Heart right ventricle (tissue), 16 donors: ENCODE data around the gene PTPN2. TPM values are rescaled to one million over a fixed set of nuclear protein-coding genes. Genes with fewer than 3 reads are reported as not detected.
"Not testable (repeated sequence)": the region's sequence is repeated elsewhere in the genome, so short reads cannot be mapped to it uniquely, and the experiment has no call there.

Source experiments
- ATAC-seq, 8 donors: fragments of 200-7000 bp; cut with Tn5 transposase; one replicate each; pipeline ENCODE4 v1.9.1; 2020; ENCODE audit warnings: mild to moderate bottlenecking in 8 of 8, moderate library complexity in 8 of 8, moderate number of reproducible peaks in 1 of 8
- DNase-seq, 2 donors: peaks; one replicate each; pipeline ENCODE4 v3.0.0-alpha.2; 2020
- H3K27ac ChIP-seq, 10 donors: fragments of 200-600 bp; sonication (generic) in 2 of 10; one replicate each; pipeline versions ENCODE4 v1.5.0 to v1.8.0; 2020 to 2022; ENCODE audit warnings: mild to moderate bottlenecking in 3 of 10
- H3K27me3 ChIP-seq, 7 donors: fragments of 200-600 bp; one replicate each; pipeline ENCODE4 v1.8.0; 2021 to 2022; ENCODE audit warnings: mild to moderate bottlenecking in 2 of 7
- H3K36me3 ChIP-seq, 9 donors: fragments of 200-600 bp; sonication (generic) in 1 of 9; one replicate each; pipeline versions ENCODE4 v1.5.0 to v1.8.0; 2020 to 2022; ENCODE audit warnings: mild to moderate bottlenecking in 2 of 9
- H3K4me1 ChIP-seq, 9 donors: fragments of 200-600 bp; sonication (generic) in 1 of 9; one replicate each; pipeline versions ENCODE4 v1.5.0 to v1.8.0; 2020 to 2022; ENCODE audit warnings: mild to moderate bottlenecking in 4 of 9
- H3K4me3 ChIP-seq, 10 donors: fragments of 200-600 bp; sonication (generic) in 2 of 10; one replicate each; pipeline versions ENCODE4 v1.5.0 to v1.8.0; 2020 to 2022; ENCODE audit warnings: mild to moderate bottlenecking in 7 of 10, moderate library complexity in 2 of 10
- H3K9me3 ChIP-seq, 11 donors: fragments of 200-600 bp in 10 of 11; sonication (generic) in 2 of 11; one replicate each; pipeline versions ENCODE4 v1.5.0 to v1.8.0; 2013 to 2022; ENCODE audit warnings: mild to moderate bottlenecking in 2 of 11, control low read depth in 1 of 11, moderate library complexity in 1 of 11
- CTCF ChIP-seq, 9 donors: fragments of 200-600 bp; sonication (generic) in 2 of 9; IDR thresholded peaks; one replicate each; pipeline versions ENCODE4 v1.5.0 to v1.8.0; 2021 to 2022; ENCODE audit warnings: antibody characterized with exemption in 9 of 9, mild to moderate bottlenecking in 5 of 9, moderate library complexity in 1 of 9
- WGBS, 2 donors: extraction: QIAGEN DNeasy Blood & Tissue Kit; methylation state at CpG; one replicate each; pipeline ENCODE4 v1.1.7; 2013; ENCODE audit warnings: inconsistent platforms in 1 of 2; 5-methylcytosine and 5-hydroxymethylcytosine counted together
- intact Hi-C, 10 donors: fragments of 100-400 bp; cut with DNase I; formaldehyde crosslinking; loops; one replicate each; pipeline versions ENCODE4 v1.11.1 to v1.14.2; 2022
- polyA plus RNA-seq, 2 donors: library from polyadenylated mRNA; stranded (reverse); fragments of 200-250 nt; gene quantifications; one replicate each; pipeline ENCODE4 v1.2.3, GENCODE V29; 2013
- total RNA-seq, 10 donors: library from RNA; stranded (reverse); fragmentation: NEBNext Ultra II Directional in 3 of 10; extraction: Animal tissue kit (Norgen Biotek cat#: 25700) in 3 of 10; gene quantifications; one replicate each; pipeline versions ENCODE4 v1.2.1 to v1.2.4, GENCODE V29; 2021 to 2023
- donor health status: Arrhythmogenic right ventricular cardiomyopathy.
- donor health status: ischemic (EF 13 %, LVEDD 7.1; RV severe dilation, severe dysfunction).
- donor health status: healthy with polysubstance abuse.
- donor health status: DM: no; HTN: yes; CAD: no.
- donor health status: DM: no; HTN: no; CAD: no.
- donor health status: ischemic (EF 25% LVEDD 6.9; RV normal size, moderate dysfunction).
- donor health status: ischemic (EF 25% LVEDD 5.7; RV mildly dilated, moderate dysfunction).
- donor health status: healthy.
- donor health status: DM: yes; HTN: yes; CAD: no.
- donor health status: Ischemic cardiomyopathy.
- donor health status: ischemic (EF 35%, LVEDD 5.7; RV mildly dilated, moderate dysfunction).
- donor health status: nonischemic (EF 11% LVEDD 7.7; RV severe dilation, severe dysfunction).
- donor health status: DM: yes; HTN: yes; CAD: no.
- donor health status: PGD.
- donor health status: ischemic (EF 29% LVEDD 5.4; RV normal size, mild dysfunction).
- donor health status: nonischemic (EF 23%, LVEDD 6.1; RV moderate dilation, normal function).

The PTPN2 gene
- total and polyA plus RNA-seq, 12 donors: 10.5 to 19.5 (median 13.5) TPM

DNA sequence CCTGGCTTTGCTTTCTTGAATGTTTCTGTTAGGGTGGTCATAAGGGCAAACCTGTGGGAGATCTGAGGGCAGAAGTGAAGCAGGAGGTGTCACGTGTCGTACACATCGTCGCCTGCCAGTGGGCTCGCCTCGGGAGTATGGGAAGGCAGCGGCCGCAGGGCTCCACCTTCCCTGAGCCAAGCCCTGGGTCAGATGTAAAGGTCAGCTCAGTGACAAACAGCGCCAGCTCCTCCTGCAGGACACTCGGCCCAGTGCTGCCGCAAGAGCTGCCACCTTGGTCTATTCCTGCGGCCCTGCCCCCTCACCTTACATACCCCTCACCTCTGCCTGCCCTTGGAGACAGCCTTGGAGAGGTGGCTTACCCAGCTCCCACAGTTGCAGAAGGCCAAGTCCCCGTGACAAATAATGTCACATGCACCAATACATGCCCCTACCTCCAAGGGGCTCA lies 117.0 kb downstream of the PTPN2 start:
- Histone ChIP-seq H3K9me3 (no peaks in the 10 kb centered on the region), H3K27me3 (peaks cover 0 to 4% (median 0%) of the 10 kb centered on the region in 7 donors), H3K27ac (no peak overlapping the region), H3K4me3 (no peak overlapping the region), H3K4me1 (no peaks in the 10 kb centered on the region), H3K36me3 (no peaks in the 10 kb centered on the region)
- no peak for TF ChIP-seq CTCF (IDR thresholded peaks at IDR 0.05)
- WGBS, 2 donors: 33 to 37% methylated on average over 13 of the region's 13 CpGs
- intact Hi-C loops: no loop called here
- ATAC-seq: no peak
- DNase-seq: no peak

- no peaks in the 10 kb centered on the region for H3K4me1 ChIP-seq
- DNase-seq (no peak), ATAC-seq (no peak)
- H3K36me3 ChIP-seq: no peaks in the 10 kb centered on the region
- no peak overlapping the region for H3K27ac ChIP-seq
- peaks cover 0 to 4% (median 0%) of the 10 kb centered on the region in 7 donors for H3K27me3 ChIP-seq
- no peak overlapping the region for H3K4me3 ChIP-seq
- H3K9me3 ChIP-seq: no peaks in the 10 kb centered on the region
- 82 to 88% methylated on average over 11 of the region's 11 CpGs for WGBS, 2 donors
- intact Hi-C loops: no loop called here
- no peak for TF ChIP-seq CTCF (IDR thresholded peaks at IDR 0.05)
Measured at GRCh38 chr18:12765586-12765985, 118.5 kb downstream of the PTPN2 start.

DNA sequence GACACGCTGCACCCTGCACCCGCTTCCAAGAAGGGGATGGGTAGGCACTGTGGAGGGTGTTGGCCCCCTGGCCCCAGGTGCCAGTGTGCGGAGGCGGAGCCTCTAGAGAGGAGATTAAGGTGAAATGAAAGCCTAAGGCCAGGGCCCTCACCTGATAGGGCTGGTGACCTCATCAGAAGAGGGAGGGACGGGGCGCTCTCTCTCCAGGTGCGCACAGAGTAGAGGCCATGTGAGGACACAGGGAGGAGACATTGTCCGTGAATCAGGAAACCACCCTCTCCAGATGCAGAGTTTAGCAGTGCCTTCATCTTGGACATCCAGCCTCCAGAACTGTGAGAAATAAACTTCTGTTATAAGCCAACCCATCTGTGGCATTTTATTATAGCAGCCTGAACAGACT lies 118.9 kb downstream of the PTPN2 start:
- H3K4me3 ChIP-seq: no peak overlapping the region
- intact Hi-C loops: no loop called here
- no peak for DNase-seq
- TF ChIP-seq CTCF (IDR thresholded peaks at IDR 0.05): no peak
- H3K27me3 ChIP-seq: peaks cover 0 to 4% (median 0%) of the 10 kb centered on the region in 7 donors
- H3K36me3 ChIP-seq: no peaks in the 10 kb centered on the region
- 83 to 86% methylated on average over 8 of the region's 8 CpGs for WGBS, 2 donors
- no peak overlapping the region for H3K27ac ChIP-seq
- no peaks in the 10 kb centered on the region for H3K9me3 ChIP-seq
- ATAC-seq: no peak
- H3K4me1 ChIP-seq: no peaks in the 10 kb centered on the region

DNA sequence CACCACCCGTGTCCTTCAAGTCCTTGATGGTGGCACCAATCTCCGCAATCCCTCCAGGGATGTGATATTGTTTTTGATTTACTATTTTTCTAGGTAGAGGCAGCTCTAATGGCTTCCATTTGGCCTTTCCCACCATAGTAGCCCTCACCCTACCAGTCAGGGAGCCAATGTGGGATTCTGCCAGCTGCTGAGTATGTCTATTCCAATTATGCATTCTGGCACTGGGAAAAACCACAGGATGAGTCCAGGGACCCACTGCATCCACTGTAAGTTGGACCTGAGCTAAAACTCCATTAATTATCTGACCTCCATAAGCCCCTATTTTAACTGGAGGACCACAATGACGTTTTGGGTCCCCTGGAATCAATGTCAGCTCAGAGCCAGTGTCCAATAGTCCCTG lies 125.5 kb downstream of the PTPN2 start:
- intact Hi-C loops, ATAC-seq, H3K36me3 ChIP-seq, H3K27me3 ChIP-seq, H3K27ac ChIP-seq, DNase-seq, H3K9me3 ChIP-seq, H3K4me1 ChIP-seq, H3K4me3 ChIP-seq: not testable (repeated sequence)
- 80 to 83% methylated on average over 3 of the region's 3 CpGs for WGBS, 2 donors

DNA sequence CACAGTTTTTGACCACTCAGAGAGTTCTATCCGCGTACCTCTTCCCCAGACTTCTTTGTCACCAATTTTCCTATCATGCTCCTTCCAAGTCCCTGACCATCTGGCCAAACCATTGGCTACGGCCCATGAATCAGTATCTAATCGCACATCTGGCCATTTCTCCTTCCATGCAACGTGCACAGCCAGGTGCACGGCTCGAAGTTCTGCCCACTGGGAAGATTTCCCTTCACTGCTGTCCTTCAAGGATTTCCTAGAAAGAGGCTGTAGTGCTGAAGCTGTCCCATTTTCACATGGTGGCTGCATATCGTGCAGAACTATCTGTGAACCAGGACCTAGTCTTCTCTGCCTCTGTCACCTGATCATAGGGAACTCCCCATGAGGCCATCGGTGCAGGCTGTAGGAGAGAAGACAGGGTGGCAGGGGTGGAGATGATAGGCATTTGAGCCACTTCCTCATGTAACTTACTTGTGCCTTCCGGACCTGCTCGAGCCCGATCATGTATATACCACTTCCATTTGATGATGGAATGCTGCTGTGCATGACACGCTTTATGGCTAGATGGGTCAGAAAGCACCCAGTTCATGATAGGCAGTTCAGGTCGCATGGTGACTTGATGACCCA lies 127.3 kb downstream of the PTPN2 start:
- 92 to 94% methylated on average over 14 of the region's 14 CpGs for WGBS, 2 donors
- H3K4me1 ChIP-seq, H3K36me3 ChIP-seq, H3K27me3 ChIP-seq, DNase-seq, intact Hi-C loops, H3K9me3 ChIP-seq, H3K4me3 ChIP-seq, ATAC-seq, H3K27ac ChIP-seq: not testable (repeated sequence)

DNA sequence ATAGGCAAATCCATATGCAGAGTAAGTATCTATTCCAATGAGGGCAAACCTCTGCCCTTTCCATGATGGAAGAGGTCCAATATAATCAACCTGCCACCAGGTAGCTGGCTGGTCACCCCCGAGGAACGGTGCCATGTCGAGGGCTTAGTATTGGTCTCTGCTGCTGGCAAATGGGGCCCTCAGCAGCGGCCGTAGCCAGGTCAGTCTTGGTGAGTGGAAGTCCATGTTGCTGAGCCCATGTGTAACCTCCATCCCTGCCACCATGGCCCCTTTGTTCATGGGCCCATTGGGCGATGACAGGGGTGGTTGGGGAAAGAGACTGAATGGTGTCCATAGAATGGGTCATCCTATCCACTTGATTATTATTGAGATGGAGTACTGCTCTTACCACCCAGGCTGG lies 128.4 kb downstream of the PTPN2 start:
- H3K36me3 ChIP-seq, H3K4me1 ChIP-seq, intact Hi-C loops, DNase-seq, ATAC-seq, H3K27me3 ChIP-seq, H3K4me3 ChIP-seq, H3K27ac ChIP-seq, H3K9me3 ChIP-seq: not testable (repeated sequence)
- 95 to 98% methylated on average over 6 of the region's 6 CpGs for WGBS, 2 donors
